Stimulated activated CD8-positive, alpha-beta memory T cell treated with anti-CD3 and anti-CD28 coated beads, Interleukin-15, amount 100 ng/mL, for 4 hours (primary cell): ENCODE results near the gene CASZ1.

ENCODE experiments used
- DNase-seq, 2 donors: peaks; one replicate each; pipeline ENCODE4 v3.0.0-alpha.2; 2020; ENCODE audit warnings: low read depth in 2 of 2

The CASZ1 gene

DNA sequence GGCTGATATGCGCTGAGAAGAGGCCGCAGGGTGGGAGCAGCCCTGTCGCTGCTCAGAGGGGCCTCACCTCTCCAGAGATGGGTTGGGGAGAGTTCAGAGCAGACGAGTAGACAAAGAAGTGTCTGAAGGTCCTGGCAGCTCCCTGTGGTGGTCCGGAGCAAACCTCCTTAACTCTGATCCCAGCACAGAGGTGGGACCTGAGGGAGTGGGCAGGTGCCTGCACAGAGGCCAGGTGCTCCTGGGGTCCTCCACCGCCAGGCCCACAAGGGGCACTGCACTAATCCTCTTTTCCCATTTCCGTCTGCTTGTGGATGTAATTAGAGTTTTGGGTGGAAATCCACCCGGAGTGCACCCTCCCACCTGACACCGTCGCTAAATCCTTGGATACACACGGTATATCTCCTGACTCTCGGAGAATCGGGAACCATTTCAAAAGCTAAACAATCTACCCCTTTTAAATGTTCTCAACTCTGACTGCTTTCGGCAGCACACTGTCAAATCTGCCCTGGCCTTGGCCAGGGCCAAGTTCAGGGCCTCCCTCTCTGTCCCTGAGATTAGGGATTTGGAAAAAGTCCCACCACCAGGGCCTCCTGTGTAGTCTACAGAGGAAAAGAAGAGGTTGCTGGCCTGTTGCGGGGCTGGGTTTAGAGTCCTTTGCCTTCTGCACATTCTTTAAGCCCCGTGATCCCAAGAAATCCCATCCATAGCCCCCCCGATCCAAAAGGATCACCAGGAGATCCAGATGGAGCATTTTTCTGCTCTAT is 22.4 kb downstream of the CASZ1 start:
- no peak for DNase-seq

DNA sequence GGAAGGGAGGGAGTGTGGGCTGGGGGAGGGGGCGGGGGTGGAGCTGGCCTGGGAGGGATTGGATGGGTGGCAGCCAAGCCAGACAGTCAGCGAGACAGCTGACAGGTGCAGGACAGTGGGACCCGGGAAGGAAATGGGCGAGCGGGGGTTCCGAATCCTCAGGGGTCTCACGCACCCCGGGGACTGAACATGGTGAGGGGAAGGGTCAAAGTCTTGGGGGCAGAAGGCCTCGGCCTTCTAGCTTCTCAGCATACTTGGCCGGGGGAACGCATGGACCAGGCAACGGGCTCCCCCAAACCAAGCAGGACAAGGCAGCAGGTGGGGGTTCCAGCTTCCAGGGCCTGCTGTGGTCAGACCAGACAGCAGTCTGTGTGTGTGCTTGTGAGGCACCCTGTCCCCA is 23.1 kb downstream of the CASZ1 start:
- DNase-seq, result no peak

DNA sequence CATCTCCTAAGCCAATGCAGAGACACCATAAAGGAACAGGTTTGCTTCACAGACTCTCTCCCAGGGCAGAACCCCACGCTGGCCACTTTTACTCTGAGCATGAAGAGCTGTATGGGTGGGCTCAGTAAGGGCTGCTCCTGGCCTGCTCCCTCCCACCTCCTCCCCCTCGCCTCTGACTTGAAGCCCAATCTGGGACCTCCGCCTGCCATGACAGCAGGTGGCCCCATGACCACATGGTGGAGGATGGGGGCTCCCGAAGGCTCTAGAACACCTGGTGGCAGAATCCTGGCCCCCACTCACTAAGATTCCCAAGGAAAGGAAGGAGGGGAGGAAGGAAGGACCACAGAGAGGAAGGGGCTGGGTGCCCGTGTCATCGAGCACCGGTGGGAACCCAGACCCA is 23.7 kb downstream of the CASZ1 start:
- DNase-seq, result no peak

DNA sequence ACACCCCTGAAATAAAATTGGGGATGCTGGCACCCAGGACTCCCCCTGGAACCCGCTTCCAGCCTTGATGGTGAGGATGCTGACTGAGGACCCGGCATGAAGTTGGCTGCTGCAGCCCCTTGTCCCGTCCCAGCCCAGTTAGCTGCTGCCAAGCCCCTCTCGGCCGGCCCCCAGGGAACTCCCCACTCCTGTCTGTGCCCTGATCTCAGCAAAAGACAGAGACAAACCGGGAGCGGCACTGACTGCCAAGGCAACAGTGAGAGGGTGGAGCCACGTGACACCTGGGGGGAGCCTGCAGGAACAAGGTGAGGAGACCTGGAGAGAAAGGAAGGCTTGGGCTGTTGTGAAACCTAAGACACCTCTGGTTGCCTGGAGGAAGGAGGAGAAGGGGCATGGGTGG is 24.7 kb downstream of the CASZ1 start:
- DNase-seq, result no peak

DNA sequence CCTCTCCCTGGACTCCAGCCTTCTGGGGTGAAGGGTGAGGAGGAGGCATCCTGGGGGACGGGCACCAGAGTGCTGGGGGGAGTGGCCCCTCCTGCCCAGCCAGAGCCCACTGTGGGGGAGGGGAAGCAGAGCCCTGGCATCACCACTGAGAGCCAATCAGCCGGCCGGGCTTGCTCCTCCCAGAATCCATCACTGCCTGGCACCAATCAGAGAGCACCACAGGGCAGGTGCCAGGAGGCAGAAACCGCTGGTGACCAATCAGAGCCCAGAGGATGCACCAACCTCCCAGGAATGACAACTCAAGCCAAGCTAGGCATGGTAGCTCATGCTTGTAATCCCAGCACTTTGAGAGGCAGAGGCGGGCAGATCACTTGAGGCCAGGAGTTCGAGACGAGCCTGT is 27.9 kb downstream of the CASZ1 start:
- DNase-seq, result no peak

DNA sequence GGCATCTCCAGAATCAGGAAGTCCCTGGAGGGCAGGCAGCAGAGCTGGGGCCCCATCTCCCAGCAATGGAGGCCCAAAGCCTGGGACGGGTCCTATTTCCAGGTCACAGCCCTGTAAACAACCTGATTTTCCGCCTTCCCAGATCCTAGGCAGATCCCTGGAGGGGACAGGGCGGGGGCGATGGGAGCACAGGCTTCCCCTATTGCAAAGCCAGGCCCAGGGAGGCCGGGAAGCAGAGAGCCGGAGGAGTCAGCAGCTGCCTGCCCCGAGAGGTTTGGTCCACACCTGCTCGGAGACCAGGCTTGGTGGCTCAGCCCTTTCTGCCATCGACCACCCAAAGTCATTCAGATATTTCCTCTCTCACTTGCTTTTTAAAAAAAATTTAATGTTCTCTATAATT is 29.2 kb downstream of the CASZ1 start:
- DNase-seq, result no peak

DNA sequence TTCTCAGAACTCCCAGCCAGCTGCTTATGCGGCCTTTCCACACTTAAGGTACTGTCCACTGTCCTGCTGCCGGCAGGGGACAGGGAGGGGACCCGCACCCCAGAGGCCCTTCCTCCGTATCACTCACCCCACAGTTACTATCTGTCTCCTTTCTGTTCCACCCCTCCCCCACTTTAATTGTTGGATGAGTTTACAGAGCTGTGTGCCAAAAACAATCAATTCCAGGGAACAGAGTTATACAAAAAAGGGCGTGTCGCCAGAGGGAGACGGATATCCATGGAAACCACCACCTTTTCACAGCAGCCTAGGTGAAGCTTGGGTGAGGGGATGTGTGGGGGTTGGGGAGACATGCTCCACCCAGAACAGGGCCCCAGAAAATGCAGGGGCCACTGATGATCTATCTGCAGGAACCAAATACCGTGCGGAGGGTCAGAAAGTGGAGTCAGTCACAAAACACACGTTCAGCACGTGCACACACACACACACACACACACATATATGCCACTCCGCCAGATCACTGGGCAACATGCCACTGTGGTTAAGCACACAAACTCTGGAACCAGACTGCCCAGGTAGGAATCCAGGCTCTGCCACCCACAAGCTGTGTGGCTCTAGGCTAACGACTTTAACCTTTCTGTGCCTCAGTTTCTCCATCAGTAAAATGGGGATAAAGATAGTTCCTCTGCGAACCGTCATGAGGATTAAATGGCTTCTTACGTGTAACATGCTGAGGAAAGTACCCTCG is 30.5 kb downstream of the CASZ1 start:
- DNase-seq, result no peak

DNA sequence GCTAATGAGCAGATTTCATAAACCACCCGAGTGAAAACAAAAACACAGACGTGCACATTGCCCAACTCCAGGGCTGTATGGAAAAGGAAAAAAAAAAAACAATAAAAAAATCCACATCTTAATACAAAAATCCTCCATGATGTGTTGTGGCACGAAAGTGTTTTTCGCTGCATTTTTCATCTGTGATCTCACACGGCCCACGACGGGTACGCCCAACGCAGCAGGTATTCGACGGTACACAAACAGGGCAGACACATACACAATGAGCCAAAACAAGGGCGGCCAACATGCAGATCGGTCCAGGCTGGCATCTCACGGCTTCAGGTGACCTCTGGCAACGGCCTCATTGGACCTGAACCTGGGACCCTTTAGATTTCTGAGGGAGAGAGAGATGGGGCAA is 31.1 kb downstream of the CASZ1 start:
- DNase-seq, result no peak

DNA sequence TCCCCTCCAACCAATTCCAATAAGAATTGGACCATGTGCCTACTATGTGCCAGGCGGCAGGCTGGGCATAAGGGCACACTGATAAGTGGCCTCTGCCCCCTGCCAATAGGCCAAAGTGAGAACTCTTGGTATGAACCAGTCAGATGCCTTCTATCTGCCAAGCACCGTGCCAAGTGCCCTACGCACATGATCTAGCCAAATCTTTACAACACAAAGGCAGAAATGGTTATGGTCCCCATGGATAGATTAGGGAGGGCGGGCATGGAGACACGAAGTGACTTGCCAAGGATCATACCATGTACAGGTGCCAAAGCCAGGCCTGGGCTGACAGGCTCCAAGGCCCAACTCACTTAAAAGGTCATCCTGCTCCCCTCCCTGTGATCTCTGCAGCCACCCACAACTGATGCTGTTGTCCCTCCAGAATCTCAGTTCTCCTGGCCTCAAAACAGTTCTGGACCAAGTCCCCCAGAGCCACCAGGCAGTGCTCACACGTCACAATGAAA is 32.1 kb downstream of the CASZ1 start:
- no peak for DNase-seq

DNA sequence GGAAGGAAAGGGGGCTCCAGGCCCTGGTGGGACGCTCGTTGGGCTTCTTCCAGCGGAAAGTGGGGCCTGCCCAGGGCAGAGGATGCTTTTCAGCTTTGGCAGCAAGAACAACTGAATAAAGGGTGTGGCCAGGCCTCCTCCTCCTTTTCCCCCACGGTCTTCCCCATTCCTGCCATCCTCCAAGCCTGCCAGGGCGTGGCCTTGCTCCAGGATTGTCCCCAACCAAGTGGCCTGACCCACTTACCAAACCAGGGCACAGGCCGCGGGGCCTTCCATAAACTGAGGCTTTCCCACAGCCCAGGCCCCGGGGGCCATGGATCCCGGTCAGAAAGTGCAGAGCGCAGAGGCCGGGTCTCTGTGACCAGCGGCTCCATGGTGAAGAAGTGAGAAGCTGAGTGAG is 33.6 kb downstream of the CASZ1 start:
- DNase-seq, result no peak

DNA sequence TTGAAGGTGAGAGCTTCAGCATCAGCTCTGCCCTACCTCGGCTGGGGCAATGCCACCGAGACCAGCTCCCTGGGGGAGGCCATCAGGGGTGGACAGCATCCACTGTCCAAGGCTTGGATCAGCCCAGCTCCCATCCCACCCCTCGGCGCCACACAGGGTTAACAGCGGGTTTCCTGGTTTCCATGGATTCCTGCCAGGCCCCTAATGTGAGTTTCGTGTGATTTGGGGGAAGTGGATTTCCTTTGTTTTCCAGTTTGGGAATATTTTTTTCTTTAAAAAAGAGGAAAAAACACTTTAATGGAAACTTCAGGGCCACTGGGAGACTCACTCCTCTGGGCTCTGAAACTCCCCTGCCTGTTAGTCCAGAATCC is 34.3 kb downstream of the CASZ1 start:
- no peak for DNase-seq

DNA sequence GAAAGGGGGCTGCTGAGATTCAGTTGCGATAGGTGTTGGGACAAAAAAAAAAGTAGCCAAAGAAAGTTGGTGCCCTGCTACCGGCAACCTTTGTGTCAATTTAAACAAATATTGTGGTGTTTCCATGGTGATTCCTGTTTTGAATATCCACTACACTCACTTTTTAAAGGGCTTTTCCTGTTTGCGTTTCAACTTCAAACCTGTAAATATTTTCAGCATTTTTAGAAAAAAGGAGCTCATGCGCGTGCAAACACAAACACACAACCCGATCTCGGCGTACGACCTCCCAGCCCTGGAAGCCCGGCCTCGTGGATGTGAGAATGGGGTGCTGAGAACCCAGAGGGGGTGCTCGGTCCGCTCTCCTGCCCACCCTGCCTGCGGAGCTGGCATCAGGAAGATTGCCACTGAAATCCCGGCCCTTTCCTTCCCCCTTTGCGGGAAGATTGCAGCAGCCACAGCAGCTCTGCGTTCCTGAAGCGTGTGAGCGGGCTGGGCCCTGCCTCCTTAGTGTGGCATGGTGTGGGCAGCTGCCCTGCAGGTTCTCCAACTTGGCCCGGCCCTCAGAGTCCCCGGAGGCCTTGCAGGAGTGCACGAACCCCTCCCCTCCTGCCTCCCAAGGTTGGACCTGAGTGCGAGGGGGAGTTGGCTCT is 34.8 kb downstream of the CASZ1 start:
- no peak for DNase-seq

DNA sequence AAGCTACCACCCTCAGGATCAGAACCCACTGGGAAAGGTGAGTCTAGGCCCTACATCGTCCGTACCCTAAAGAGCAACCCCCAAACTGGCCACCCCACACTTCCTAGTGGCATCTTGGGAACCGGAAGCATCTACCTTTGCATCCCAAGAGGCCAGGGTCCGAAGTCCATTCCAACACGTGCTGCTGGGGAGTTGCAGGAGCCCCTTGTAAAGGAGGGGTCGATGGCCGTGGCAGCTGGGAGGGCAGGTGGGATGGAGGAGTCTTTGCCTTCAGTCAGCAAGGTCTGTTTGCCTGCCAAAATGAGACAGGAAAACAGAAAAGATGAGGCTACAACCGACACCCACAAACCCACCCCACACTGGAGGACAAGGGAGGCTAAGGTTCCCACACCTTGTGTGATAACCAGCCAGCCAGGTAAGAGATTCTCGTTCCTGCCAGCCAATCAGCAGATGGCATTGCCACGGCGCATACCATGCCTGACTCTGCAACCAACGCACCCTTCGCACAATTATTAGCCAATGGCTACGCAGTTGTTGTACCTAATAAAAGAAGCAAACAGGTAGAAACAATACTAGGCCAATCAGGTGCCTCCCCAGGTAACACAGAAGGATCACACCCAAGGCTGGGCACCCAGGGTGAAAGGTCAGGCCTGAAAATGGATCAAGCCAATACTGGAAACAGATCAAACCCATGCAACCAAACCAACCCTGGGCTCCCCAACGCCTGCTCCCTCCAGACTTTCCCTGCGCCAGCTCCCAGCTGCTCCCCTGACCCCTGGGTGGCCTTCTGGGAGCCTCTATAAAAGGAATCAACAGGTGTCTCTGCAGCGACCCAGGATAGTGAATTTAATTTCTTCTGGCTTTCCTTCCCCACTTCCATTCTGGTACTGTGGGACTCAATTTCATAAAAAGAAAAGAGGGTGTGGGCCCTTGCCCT is 35.6 kb downstream of the CASZ1 start:
- no peak for DNase-seq

DNA sequence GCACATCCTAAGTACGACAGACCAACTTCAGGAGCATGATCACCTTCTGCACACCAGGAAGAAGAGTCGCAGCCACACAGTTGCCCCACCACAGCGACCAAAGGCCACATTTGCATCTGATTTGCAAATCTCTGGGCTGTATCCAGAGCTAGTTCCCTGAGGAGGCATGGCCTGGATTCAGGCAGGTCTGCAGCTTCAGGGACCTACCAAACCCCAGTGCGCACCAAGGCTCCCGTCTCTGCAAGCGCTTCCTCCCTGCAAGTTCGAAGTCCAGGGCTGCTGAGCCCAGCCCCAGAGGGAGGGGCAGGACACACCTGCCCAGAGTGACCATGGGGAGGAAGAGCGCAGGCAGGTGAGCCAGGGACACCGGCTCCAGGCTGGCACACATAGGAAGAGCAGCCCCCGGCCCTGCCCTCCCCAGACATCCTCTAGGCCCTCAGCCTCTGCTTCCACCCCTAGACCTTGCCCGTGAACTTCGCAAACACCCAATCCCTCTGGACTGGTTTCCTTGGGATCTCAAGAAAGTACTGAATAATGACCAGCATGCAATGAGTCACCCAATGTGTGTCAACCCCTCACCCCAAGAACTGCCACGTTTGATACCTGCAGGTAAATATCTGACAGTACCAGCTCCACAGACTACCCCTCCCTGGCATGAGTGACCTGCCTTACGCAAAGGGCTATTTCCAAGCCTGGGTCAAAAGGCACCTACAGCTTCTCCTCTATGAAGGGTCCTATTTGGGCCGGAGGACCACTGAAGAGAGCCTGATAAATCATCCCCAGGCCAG is 36.8 kb downstream of the CASZ1 start:
- no peak for DNase-seq

DNA sequence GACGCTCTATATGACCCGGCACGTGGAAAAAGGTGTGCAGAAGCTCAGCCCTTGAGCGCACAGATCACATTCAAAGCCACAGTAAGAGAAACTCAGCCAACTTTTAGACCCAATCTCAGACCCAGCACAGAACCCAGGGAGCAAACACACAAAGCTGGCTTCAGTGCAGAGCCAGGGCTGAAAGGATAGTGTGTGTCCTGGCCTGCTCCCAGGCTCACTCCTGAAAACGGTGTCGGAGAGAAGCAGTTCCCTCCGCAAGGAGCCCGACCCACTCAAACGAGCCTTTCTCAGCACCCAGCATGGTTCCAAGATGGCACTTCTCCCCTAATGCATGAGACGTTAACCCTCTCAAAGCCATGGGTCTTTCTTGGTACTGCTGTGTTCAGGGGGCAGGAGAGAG is 39.6 kb downstream of the CASZ1 start:
- no peak for DNase-seq

DNA sequence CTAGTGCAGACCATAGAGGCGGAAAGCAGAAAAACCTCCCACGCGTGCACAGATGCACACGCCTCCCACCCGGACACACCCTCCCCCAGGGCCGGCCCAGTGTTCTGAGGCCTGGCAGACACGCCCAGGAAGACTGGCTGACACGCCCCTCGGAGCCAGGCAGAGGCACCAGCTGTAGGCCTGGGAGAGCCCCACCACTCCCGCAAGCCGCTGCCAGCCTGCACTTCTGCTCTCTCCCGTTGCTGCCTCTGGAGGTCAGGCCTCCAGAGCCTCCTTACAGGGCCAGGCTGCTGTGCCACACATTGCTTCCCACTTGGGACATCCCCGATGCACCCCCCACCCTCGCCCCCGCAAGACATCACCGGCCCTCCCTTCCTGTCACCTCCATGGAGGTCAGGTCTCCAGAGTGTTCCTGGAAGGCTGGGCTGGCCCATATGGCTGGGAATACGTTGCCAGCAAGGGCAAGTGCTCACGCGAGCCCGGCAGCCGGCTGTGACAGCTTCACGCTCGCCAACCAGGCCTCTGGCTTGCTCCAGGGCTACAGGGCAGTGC is 40.4 kb downstream of the CASZ1 start:
- peak; percentile 7 to 16 for DNase-seq

DNA sequence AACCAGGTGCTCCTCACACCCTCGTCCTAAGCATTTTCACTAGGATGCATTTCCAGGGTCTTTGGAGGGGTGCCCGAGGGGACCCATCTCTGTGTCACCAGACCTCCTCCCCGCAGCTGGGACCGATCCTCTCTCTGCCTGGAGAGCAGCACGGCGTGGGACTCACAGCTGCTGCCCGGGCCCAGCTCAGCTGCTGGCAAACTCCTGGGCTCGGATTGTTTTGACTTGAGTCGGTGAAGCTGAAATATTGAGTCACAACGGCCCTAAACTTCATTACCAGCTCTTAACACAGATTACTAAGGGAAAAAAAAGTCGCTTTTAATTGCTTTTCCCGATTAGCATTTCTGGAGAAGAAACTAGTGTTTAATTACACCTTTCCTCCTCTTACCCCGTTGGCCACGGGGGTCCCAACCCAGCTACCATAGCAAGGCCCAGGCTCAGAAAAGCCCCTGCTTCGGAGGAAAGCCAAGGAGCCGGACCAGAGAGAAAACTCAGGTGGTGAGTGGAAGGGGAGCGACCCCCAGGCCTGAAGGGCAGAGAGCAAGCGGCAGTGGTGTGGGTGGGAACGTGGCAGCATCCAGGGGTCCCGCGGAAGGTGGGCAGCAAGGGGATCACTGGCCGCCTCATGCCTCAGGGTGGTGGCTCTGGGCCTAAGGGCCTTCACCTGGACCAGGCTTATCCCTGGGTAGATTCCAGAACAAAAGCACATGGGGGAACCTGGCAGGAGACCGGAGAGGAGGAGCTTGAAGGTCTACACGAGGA is 41.7 kb downstream of the CASZ1 start:
- DNase-seq, result no peak

DNA sequence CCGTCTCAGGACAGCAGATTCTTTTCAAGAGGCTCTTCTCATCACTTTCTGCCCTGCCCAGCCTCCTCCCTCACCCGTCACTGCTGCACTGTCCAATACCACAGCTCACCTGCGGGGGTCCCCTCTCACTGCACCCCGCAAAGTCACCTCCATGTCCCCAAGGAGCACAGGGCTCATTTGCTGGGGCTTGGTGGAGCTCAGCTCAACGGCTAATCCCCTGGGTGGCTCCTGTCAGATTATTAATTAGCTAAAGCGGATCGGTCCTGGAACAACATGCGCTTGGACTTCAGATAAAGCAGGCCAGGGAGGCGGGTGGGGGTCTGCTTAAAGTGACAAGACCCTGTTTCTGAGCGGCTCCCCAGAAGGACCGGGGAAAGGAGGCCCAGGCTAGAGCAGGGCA is 43.1 kb downstream of the CASZ1 start:
- DNase-seq, result no peak

DNA sequence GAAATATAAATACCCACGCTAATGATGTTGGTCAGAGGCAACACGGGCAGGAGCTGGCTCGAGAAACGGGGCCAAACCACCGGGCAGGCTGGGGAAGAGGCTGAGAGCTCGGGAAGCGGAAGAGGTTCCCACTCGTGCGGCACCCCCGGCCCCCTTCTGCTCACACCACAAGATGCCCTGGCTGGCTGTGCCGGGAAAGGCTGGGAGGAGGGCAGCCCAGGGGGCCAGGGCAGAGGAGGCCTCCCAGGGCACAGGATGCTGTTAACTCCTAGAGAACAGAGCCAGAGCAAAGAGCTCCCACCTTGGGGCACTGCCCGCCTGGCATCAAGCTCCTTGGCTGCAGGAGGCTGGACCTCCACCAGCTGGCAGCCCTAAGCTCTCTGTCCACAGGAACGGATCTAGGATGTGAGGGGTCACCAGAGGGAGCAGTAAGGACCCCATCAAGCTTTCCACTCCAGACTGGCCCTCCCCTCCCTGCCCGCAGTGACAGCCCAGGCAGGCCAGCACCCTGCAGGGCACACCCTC is 44.8 kb downstream of the CASZ1 start:
- no peak for DNase-seq

DNA sequence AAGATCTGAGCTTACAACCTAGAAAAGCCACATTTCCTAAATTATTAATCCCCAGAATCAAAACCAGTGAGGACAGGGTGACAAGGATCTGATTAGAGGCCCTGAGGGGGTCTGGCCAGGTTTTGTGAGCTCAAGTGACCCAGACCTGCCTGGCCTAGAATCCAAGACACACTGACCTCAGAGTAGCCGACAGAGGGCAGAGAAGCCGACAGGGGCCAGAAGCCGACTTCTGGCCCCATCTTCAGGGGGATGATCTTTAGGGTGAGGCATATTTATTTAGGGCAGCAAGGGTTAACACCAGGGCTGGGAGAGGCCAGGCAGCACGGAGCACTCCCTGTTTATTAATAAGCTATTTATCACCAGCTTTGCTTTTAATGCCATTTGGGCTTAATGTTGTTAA is 45.3 kb downstream of the CASZ1 start:
- no peak for DNase-seq
